Panc1 (cell line): ENCODE measurements around the gene UMAD1. TPM values are rescaled to one million over a fixed set of nuclear protein-coding genes. Genes with fewer than 3 reads are reported as not detected.

ENCODE experiments used
- ATAC-seq: fragments of 200-7000 bp; cut with Tn5 transposase; 2 replicates; pipeline ENCODE4 v1.9.1; 2020; ENCODE audit warnings: mild to moderate bottlenecking, moderate library complexity
- BruUV-seq: library from RNA; stranded (reverse); fragments of 400-500 nt; replicated peaks from 2 replicates; lab custom pipeline; 2021; lab: Mats Ljungman, UMichigan
- CTCF ChIA-PET: fragments of 300-600 bp; sonication (Branson Sonifier 250); formaldehyde crosslinking; loops from one replicate; lab custom pipeline; 2022; ENCODE audit warnings: antibody characterized with exemption; lab: Charles Lee
- POLR2A ChIA-PET: fragments of 300-600 bp; sonication (Branson Sonifier 250); formaldehyde crosslinking; loops from one replicate; lab custom pipeline; 2022; ENCODE audit warnings: antibody characterized with exemption; lab: Charles Lee
- DNase-seq: peaks from one replicate; pipeline ENCODE4 v3.0.0-alpha.2; 2010; ENCODE audit warnings: low read depth, low spot score
- H3K27ac ChIP-seq: 2 replicates; pipeline ENCODE4 v1.5.1; 2011; ENCODE audit warnings: mild to moderate bottlenecking, low read length, inconsistent platforms
- H3K27me3 ChIP-seq: fragments of 200-500 bp; sonication (Bioruptor generic); 2 replicates; pipeline ENCODE4 v1.6.0; 2014; ENCODE audit warnings: low read length, inconsistent platforms; ENCODE audit not compliant: control insufficient read depth, insufficient read depth
- H3K36me3 ChIP-seq: fragments of 200-500 bp; sonication (Bioruptor generic); 2 replicates; pipeline ENCODE4 v1.5.1; 2014; ENCODE audit warnings: inconsistent platforms, mild to moderate bottlenecking, low read length, moderate library complexity; ENCODE audit not compliant: control insufficient read depth, insufficient read depth
- H3K4me1 ChIP-seq: 2 replicates; pipeline ENCODE4 v1.5.1; 2011; ENCODE audit warnings: inconsistent platforms, mild to moderate bottlenecking, low read length, moderate library complexity; ENCODE audit not compliant: control insufficient read depth, insufficient read depth
- H3K4me3 ChIP-seq, 2 experiments: 2 replicates each; pipeline ENCODE4 v1.5.1; 2011 to 2012; ENCODE audit warnings: low read depth in 2 of 2, low read length in 2 of 2, mild to moderate bottlenecking in 2 of 2, inconsistent platforms in 1 of 2, moderate library complexity in 1 of 2
- H3K9me3 ChIP-seq: fragments of 200-500 bp; sonication (Bioruptor generic); 2 replicates; pipeline ENCODE4 v1.5.1; 2014; ENCODE audit warnings: low read depth, mild to moderate bottlenecking, inconsistent platforms, low read length, moderate library complexity; ENCODE audit not compliant: control insufficient read depth, insufficient read depth
- CTCF ChIP-seq: fragments of 450-650 bp; IDR thresholded peaks from 2 replicates; pipeline ENCODE4 v1.5.1; 2017; ENCODE audit warnings: mild to moderate bottlenecking
- POLR2AphosphoS5 ChIP-seq: IDR thresholded peaks from 2 replicates; pipeline ENCODE4 v1.6.1; 2012; ENCODE audit warnings: mild to moderate bottlenecking, low read depth, low read length, moderate library complexity
- SIN3A ChIP-seq: IDR thresholded peaks from 2 replicates; pipeline ENCODE4 v1.6.1; 2012; ENCODE audit warnings: low read depth, mild to moderate bottlenecking, low read length, moderate library complexity, borderline replicate concordance; ENCODE audit not compliant: insufficient read depth
- TCF7L2 ChIP-seq: IDR thresholded peaks from 2 replicates; pipeline ENCODE4 v1.6.1; 2011; ENCODE audit warnings: mild to moderate bottlenecking, low read depth, low read length, inconsistent platforms
- in situ Hi-C: cut with HindIII; loops from 2 replicates; pipeline ENCODE4 v1.10.0; 2016; ENCODE audit warnings: low sequenced_read_pairs, low pct_unique_long_range_greater_than_20kb
- intact Hi-C: fragments of 100-400 bp; cut with micrococcal nuclease; formaldehyde crosslinking; loops from one replicate; pipeline ENCODE4 v1.10.0; 2022; ENCODE audit not compliant: unreplicated experiment
- total RNA-seq: library from RNA; stranded (reverse); gene quantifications from one replicate; pipeline ENCODE4 v1.2.1, GENCODE V29; 2021; ENCODE audit not compliant: unreplicated experiment
- TF ChIP-seq, protein P1 (sequence below), 2 experiments: IDR thresholded peaks; 2 replicates each; pipeline ENCODE4 v1.6.1; 2011 to 2012; ENCODE audit warnings: low read depth in 2 of 2, control low read depth in 1 of 2, low read length in 1 of 2, mild to moderate bottlenecking in 1 of 2, moderate library complexity in 1 of 2; ENCODE audit not compliant: insufficient read depth in 1 of 2

The UMAD1 gene
- total RNA-seq, 1 experiment from 2014 or later, result 19.9 TPM

GRCh38 chr7:7664291-7664690 is 23.7 kb downstream of the UMAD1 start:
- Histone ChIP-seq H3K27ac (peak overlapping the region; percentile 18; the same call in 1 of the 2 replicates), H3K4me3 (no peak overlapping the region), H3K4me1 (peaks cover 7% of the 10 kb centered on the region; the same call in 1 of the 2 replicates), H3K27me3 (no peaks in the 10 kb centered on the region), H3K9me3 (no peaks in the 10 kb centered on the region), H3K36me3 (no peaks in the 10 kb centered on the region)
- no peak for DNase-seq
- intact Hi-C loops (no loop called here), in situ Hi-C loops (no loop called here)
- TF ChIP-seq TCF7L2 (no peak), POLR2AphosphoS5 (no peak), SIN3A (no peak), CTCF (no peak)
- TF ChIP-seq, protein P1, sequence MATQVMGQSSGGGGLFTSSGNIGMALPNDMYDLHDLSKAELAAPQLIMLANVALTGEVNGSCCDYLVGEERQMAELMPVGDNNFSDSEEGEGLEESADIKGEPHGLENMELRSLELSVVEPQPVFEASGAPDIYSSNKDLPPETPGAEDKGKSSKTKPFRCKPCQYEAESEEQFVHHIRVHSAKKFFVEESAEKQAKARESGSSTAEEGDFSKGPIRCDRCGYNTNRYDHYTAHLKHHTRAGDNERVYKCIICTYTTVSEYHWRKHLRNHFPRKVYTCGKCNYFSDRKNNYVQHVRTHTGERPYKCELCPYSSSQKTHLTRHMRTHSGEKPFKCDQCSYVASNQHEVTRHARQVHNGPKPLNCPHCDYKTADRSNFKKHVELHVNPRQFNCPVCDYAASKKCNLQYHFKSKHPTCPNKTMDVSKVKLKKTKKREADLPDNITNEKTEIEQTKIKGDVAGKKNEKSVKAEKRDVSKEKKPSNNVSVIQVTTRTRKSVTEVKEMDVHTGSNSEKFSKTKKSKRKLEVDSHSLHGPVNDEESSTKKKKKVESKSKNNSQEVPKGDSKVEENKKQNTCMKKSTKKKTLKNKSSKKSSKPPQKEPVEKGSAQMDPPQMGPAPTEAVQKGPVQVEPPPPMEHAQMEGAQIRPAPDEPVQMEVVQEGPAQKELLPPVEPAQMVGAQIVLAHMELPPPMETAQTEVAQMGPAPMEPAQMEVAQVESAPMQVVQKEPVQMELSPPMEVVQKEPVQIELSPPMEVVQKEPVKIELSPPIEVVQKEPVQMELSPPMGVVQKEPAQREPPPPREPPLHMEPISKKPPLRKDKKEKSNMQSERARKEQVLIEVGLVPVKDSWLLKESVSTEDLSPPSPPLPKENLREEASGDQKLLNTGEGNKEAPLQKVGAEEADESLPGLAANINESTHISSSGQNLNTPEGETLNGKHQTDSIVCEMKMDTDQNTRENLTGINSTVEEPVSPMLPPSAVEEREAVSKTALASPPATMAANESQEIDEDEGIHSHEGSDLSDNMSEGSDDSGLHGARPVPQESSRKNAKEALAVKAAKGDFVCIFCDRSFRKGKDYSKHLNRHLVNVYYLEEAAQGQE (IDR thresholded peaks at IDR 0.05; ENCODE audit: insufficient read depth in 1 of 2, low read depth in 2 of 2, low read length in 1 of 2), result no peak
- BruUV-seq, result no TSS peak
- ChIA-PET POLR2A (no interaction called here), CTCF (no interaction called here)
- no peak for ATAC-seq

DNA sequence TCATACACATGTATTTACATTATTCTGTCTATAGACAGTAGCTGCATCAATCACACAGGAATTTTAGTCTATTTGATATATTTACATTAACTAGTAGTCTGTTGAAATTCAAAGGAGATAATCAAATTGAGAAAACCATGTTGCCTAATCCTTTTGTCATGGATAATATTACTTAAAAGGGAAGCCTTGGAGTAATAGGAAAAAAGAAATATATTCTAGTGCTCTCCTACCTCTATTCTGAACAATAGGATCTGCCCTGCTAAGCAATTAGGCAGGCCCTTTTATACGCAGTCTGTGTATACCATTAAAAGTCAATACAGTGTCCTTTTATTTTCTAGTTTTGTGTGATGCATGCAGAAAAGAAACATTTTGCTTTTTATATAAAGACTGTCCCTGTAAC is 24.5 kb downstream of the UMAD1 start:
- intact Hi-C loops (no loop called here), in situ Hi-C loops (no loop called here)
- Histone ChIP-seq H3K27ac (no peak overlapping the region), H3K9me3 (no peaks in the 10 kb centered on the region), H3K27me3 (no peaks in the 10 kb centered on the region), H3K4me3 (no peak overlapping the region), H3K36me3 (no peaks in the 10 kb centered on the region), H3K4me1 (peaks cover 7% of the 10 kb centered on the region; the same call in 1 of the 2 replicates)
- DNase-seq, result no peak
- CTCF ChIA-PET, result no interaction called here
- no TSS peak for BruUV-seq
- POLR2A ChIA-PET, result no interaction called here
- ATAC-seq, result no peak
- TF ChIP-seq, protein P1 (IDR thresholded peaks at IDR 0.05; ENCODE audit: insufficient read depth in 1 of 2, low read depth in 2 of 2, low read length in 1 of 2), result no peak
- TF ChIP-seq TCF7L2 (no peak), CTCF (no peak), POLR2AphosphoS5 (no peak), SIN3A (no peak)
